HL-60 (cell line): ENCODE measurements around the gene OR9Q1.

Experiments used
- CTCF ChIP-seq: IDR thresholded peaks from one replicate; pipeline ENCODE4 v1.5.1; 2011; ENCODE audit warnings: low read length, control low read depth, inconsistent platforms; ENCODE audit not compliant: insufficient read depth
- SPI1 ChIP-seq: IDR thresholded peaks from 2 replicates; pipeline ENCODE4 v1.6.1; 2012; ENCODE audit warnings: low read depth, mild to moderate bottlenecking, borderline replicate concordance
- TF ChIP-seq, protein P1 (sequence below): IDR thresholded peaks from 2 replicates; pipeline ENCODE4 v1.6.1; 2012; ENCODE audit warnings: low read depth; ENCODE audit not compliant: insufficient replicate concordance

GRCh38 chr11:58060939-58061672 lies 37.4 kb downstream of the OR9Q1 start:
- TF ChIP-seq CTCF (no peak), SPI1 (no peak)
- TF ChIP-seq, protein P1, sequence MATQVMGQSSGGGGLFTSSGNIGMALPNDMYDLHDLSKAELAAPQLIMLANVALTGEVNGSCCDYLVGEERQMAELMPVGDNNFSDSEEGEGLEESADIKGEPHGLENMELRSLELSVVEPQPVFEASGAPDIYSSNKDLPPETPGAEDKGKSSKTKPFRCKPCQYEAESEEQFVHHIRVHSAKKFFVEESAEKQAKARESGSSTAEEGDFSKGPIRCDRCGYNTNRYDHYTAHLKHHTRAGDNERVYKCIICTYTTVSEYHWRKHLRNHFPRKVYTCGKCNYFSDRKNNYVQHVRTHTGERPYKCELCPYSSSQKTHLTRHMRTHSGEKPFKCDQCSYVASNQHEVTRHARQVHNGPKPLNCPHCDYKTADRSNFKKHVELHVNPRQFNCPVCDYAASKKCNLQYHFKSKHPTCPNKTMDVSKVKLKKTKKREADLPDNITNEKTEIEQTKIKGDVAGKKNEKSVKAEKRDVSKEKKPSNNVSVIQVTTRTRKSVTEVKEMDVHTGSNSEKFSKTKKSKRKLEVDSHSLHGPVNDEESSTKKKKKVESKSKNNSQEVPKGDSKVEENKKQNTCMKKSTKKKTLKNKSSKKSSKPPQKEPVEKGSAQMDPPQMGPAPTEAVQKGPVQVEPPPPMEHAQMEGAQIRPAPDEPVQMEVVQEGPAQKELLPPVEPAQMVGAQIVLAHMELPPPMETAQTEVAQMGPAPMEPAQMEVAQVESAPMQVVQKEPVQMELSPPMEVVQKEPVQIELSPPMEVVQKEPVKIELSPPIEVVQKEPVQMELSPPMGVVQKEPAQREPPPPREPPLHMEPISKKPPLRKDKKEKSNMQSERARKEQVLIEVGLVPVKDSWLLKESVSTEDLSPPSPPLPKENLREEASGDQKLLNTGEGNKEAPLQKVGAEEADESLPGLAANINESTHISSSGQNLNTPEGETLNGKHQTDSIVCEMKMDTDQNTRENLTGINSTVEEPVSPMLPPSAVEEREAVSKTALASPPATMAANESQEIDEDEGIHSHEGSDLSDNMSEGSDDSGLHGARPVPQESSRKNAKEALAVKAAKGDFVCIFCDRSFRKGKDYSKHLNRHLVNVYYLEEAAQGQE = no peak
